Measurements from ENCODE around the gene PCGF3. TPM values are rescaled to one million over a fixed set of nuclear protein-coding genes. Genes with fewer than 3 reads are reported as not detected.

PCGF3 gene
- total RNA-seq, 1 experiment from 2014 or later, result 31.5 TPM

DNA sequence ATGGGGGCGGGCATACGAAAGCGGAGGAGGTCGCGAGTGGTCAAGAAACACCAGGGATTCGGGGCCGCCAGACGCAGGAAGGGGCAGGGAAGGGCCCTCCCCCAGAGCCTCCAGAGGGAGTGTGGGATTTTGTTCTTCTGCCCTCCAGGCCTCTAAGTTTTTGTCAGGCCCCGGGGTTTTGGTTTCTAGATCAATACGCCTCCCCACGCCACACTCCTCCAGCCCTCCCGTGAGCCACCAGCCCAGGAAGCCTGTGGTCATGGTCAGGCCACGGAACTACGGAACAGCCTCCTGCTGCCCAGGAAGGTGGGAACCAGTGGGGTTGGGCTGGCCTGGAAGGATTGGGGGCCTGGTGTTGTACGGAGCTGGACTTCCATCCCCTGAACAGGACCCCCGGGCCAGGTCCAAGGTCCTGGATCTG, 81.9 kb downstream of the PCGF3 start:
- CTCF ChIA-PET, result no interaction called here

DNA sequence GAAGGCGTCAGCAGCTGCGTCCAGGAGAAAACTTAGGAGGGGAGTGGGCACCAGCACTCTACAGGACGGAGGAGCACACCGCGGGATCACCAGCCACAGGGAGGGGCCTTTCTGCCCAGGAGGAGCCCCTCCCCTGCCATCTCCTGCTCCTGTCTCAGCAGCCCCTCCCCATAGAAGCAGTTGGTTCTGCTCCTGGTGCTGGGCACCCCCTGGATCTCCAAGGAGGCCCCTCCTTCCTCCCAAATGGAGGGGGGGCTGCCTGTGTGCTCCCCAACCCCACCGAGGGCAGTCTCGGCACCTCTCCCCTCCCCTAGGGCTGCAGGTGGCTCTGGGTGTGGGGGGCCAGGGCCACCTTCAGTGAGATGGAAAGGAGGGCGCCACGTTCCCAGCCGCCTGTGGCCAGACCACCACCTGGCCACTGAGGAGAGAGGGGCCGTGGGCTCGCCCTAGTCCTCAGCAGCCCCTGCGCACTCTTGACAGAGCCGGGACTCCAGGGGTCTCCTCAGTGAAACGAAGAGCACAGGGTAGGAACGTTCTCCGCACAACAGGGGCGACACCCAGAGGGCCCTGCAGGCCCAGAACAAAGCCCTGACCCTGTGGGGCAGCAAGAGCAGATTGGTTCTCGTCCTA, 82.5 kb downstream of the PCGF3 start:
- Histone ChIP-seq H3K27me3 (ENCODE audit: low read length) (no peaks in the 10 kb centered on the region), H3K9me3 (ENCODE audit: low read length) (no peaks in the 10 kb centered on the region), H4K20me1 (ENCODE audit: low read length) (no peaks in the 10 kb centered on the region), H3K36me3 (ENCODE audit: low read depth, low read length) (no peaks in the 10 kb centered on the region), H3K4me2 (ENCODE audit: low read length) (no peak overlapping the region), H3K9me2 (replicated peaks; ENCODE audit: low read length) (no peaks in the 10 kb centered on the region), H2AFZ (ENCODE audit: low read length) (no peak overlapping the region), H3K27ac (ENCODE audit: low read length) (no peak overlapping the region), H3K4me3 (ENCODE audit: low read length) (no peak overlapping the region), H3K4me1 (ENCODE audit: insufficient read depth, low read length) (peaks cover 4% of the 10 kb centered on the region; the same call in 1 of the 2 replicates), H3K9ac (ENCODE audit: low read length) (no peak overlapping the region), H3K79me2 (ENCODE audit: low read length) (no peaks in the 10 kb centered on the region), H3F3A (ENCODE audit: low read length, unreplicated experiment) (no peaks in the 10 kb centered on the region)
- TF ChIP-seq, protein P1, sequence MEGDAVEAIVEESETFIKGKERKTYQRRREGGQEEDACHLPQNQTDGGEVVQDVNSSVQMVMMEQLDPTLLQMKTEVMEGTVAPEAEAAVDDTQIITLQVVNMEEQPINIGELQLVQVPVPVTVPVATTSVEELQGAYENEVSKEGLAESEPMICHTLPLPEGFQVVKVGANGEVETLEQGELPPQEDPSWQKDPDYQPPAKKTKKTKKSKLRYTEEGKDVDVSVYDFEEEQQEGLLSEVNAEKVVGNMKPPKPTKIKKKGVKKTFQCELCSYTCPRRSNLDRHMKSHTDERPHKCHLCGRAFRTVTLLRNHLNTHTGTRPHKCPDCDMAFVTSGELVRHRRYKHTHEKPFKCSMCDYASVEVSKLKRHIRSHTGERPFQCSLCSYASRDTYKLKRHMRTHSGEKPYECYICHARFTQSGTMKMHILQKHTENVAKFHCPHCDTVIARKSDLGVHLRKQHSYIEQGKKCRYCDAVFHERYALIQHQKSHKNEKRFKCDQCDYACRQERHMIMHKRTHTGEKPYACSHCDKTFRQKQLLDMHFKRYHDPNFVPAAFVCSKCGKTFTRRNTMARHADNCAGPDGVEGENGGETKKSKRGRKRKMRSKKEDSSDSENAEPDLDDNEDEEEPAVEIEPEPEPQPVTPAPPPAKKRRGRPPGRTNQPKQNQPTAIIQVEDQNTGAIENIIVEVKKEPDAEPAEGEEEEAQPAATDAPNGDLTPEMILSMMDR (conservative IDR thresholded peaks at IDR 0.05; ENCODE audit: low read depth, low read length), result no peak
- ChIA-PET POLR2A (ENCODE audit: unreplicated experiment) (no interaction called here), CTCF (no interaction called here)
- no TSS peak for BruUV-seq (replicated peaks)
- DNase-seq, result no peak
- intact Hi-C loops (cut with micrococcal nuclease), result no loop called here
- no peak for ATAC-seq

More for the DNA sequence above, 81.9 kb downstream of the PCGF3 start:
- H3K4me3 ChIP-seq (ENCODE audit: low read length), result no peak overlapping the region
- intact Hi-C loops (cut with micrococcal nuclease), result no loop called here
- POLR2A ChIA-PET (ENCODE audit: unreplicated experiment), result no interaction called here
- no peaks in the 10 kb centered on the region for H3K36me3 ChIP-seq (ENCODE audit: low read depth, low read length)
- H4K20me1 ChIP-seq (ENCODE audit: low read length), result no peaks in the 10 kb centered on the region
- H3K9ac ChIP-seq (ENCODE audit: low read length), result no peak overlapping the region
- H3K27me3 ChIP-seq (ENCODE audit: low read length), result no peaks in the 10 kb centered on the region
- no peaks in the 10 kb centered on the region for H3K9me3 ChIP-seq (ENCODE audit: low read length)
- H2AFZ ChIP-seq (ENCODE audit: low read length), result no peak overlapping the region
- H3K4me2 ChIP-seq (ENCODE audit: low read length), result no peak overlapping the region
- H3K79me2 ChIP-seq (ENCODE audit: low read length), result no peaks in the 10 kb centered on the region
- H3K9me2 ChIP-seq (replicated peaks; ENCODE audit: low read length), result no peaks in the 10 kb centered on the region
- peaks cover 8% of the 10 kb centered on the region for H3K4me1 ChIP-seq (ENCODE audit: insufficient read depth, low read length)
- H3F3A ChIP-seq (ENCODE audit: low read length, unreplicated experiment), result no peaks in the 10 kb centered on the region
- no TSS peak for BruUV-seq (replicated peaks)
- ATAC-seq (no peak), DNase-seq (no peak)
- no peak overlapping the region for H3K27ac ChIP-seq (ENCODE audit: low read length)
- TF ChIP-seq EZH2phosphoT487 (IDR thresholded peaks at IDR 0.05; ENCODE audit: borderline replicate concordance, low read length) (no peak), EZH2 (IDR thresholded peaks at IDR 0.05; ENCODE audit: low read length, unreplicated experiment) (no peak)
- TF ChIP-seq, protein P1 (conservative IDR thresholded peaks at IDR 0.05; ENCODE audit: low read depth, low read length), result no peak

DNA sequence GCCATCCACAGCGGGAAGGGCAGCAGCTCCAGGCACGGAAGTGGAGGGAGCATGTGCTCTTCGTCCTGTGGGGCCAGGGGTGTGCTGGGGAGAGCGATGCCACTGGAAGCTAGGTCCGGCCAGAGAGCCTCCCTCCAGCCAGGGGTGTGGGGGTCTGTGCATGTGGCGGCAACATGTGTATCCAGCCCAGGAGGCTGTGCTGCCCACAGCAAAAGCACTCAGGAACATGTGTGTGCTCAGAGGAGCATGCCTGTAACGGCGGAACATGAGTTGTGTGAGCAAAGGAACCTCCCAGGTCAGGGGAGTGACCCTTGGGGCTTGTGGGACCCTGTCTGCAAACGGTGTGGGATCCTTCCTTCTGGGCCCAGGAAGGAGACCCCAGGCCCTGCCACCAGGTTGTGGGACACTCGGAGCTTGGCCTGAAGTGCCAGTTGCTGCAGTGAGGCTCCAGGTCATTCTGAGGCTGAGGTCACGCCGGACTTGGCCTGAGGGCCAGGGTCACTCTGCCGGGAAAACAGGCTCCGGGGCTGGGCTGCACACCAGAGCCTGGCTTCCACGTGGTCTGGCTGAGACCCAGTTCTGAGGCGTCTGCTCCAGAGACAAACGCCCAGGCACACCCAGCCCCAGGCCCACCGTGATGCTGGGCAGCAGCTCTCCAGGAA, 83.1 kb downstream of the PCGF3 start:
- no peaks in the 10 kb centered on the region for H3K9me2 ChIP-seq (replicated peaks; ENCODE audit: low read length)
- no peak overlapping the region for H2AFZ ChIP-seq (ENCODE audit: low read length)
- TF ChIP-seq, protein P1 (conservative IDR thresholded peaks at IDR 0.05; ENCODE audit: low read depth, low read length), result no peak
- TF ChIP-seq EZH2phosphoT487 (IDR thresholded peaks at IDR 0.05; ENCODE audit: borderline replicate concordance, low read length) (no peak), EZH2 (IDR thresholded peaks at IDR 0.05; ENCODE audit: low read length, unreplicated experiment) (no peak)
- H3K4me1 ChIP-seq (ENCODE audit: insufficient read depth, low read length), result no peaks in the 10 kb centered on the region
- ChIA-PET POLR2A (ENCODE audit: unreplicated experiment) (no interaction called here), CTCF (no interaction called here)
- no peaks in the 10 kb centered on the region for H3K36me3 ChIP-seq (ENCODE audit: low read depth, low read length)
- H4K20me1 ChIP-seq (ENCODE audit: low read length), result no peaks in the 10 kb centered on the region
- H3K9me3 ChIP-seq (ENCODE audit: low read length), result no peaks in the 10 kb centered on the region
- no peak overlapping the region for H3K9ac ChIP-seq (ENCODE audit: low read length)
- no peak overlapping the region for H3K4me3 ChIP-seq (ENCODE audit: low read length)
- ATAC-seq (no peak), DNase-seq (no peak)
- H3K79me2 ChIP-seq (ENCODE audit: low read length), result no peaks in the 10 kb centered on the region
- intact Hi-C loops (cut with micrococcal nuclease), result no loop called here
- H3K27me3 ChIP-seq (ENCODE audit: low read length), result no peaks in the 10 kb centered on the region
- no TSS peak for BruUV-seq (replicated peaks)
- no peaks in the 10 kb centered on the region for H3F3A ChIP-seq (ENCODE audit: low read length, unreplicated experiment)
- H3K27ac ChIP-seq (ENCODE audit: low read length), result no peak overlapping the region
- H3K4me2 ChIP-seq (ENCODE audit: low read length), result no peak overlapping the region
